RPMI8226 (cell line): ENCODE data around the gene HMG20A.

Source experiments
- DNase-seq: peaks from one replicate; pipeline ENCODE4 v3.0.0-alpha.2; 2015

HMG20A gene

GRCh38 chr15:77480859-77481633 lies 60.4 kb downstream of the HMG20A start:
- DNase-seq: no peak

DNA sequence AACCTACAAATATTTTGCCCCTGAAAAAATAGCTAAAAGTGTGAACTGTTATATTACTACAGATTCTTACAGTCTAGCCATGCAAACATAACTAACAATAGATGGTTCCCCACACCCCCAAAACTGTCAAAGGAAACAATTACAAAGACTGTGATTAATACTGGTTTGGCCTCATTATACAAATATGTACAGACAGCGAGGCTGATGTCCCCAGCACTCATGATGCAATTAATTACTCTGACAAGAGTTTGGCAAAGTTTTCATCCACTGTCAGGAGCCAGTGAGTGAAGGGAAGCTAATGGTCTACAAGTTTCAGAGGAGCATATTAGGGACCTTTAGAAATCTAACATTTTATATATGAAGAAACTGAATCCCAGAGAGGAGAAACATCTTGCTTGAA lies 61.0 kb downstream of the HMG20A start:
- DNase-seq: no peak

GRCh38 chr15:77482570-77482969 lies 61.9 kb downstream of the HMG20A start:
- no peak for DNase-seq

GRCh38 chr15:77483425-77484140 lies 62.9 kb downstream of the HMG20A start:
- no peak for DNase-seq

- no peak for DNase-seq
Measured at GRCh38 chr15:77484994-77485393, 64.3 kb downstream of the HMG20A start.

GRCh38 chr15:77486542-77487468 lies 66.1 kb downstream of the HMG20A start:
- DNase-seq: no peak

DNA sequence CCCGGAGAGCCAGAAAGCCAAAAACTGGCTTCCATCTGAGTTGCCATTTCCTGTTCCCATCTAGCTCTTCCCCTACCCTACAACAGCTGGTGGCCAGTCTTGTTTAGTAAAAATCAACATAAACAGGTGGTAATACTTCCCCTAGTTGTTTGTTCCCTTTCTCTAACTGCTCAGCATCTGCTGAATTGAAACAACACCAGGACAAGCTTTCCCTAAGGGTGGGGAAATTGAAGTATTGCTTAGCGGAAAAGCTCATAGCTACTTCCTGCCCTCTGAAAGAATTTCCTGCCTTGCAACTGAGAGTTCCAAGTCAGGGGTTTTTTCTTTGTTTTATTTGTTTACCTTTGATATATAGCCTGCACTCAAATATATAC lies 66.8 kb downstream of the HMG20A start:
- DNase-seq: no peak

- no peak for DNase-seq
Measured at GRCh38 chr15:77487888-77488287, 67.2 kb downstream of the HMG20A start.

GRCh38 chr15:77489647-77490046 lies 69.0 kb downstream of the HMG20A start:
- DNase-seq: no peak

- DNase-seq: no peak
Measured at GRCh38 chr15:77493324-77493907, 72.7 kb downstream of the HMG20A start.

DNA sequence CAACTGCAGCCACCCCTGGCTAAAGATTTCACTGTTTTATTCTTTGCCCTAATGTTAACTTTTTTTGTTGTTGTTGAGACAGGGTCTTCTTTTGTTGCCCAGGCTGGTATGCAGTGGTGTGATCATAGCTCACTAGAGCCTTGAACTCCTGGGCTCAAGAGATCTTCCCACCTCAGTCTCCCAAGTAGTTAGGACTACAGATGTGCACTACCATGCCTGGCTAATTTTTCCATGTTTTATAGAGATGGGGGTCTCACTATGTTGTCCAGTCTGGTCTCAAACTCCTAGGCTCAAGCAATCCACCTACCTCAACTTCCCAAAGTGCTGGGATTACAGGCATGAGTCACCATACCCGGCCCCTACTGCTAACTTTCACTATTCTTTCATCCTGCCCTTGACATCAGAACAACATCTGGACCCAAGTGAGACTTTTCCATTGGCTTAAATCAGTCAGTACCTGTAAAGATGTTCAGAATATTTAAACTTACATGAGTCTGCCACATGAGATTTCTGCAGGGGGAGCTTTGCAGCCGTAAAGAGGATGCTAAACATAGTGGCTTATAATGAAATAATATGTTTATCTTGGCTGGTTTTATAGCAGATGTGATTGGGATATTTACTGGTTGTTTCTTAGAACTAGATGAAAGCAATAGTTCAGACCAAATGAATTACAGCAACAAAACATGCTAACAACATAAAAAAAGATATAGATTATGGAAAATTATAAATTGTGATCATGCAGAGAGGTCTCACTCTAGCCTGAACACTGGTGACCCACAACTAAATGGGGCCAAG lies 73.6 kb downstream of the HMG20A start:
- no peak for DNase-seq

DNA sequence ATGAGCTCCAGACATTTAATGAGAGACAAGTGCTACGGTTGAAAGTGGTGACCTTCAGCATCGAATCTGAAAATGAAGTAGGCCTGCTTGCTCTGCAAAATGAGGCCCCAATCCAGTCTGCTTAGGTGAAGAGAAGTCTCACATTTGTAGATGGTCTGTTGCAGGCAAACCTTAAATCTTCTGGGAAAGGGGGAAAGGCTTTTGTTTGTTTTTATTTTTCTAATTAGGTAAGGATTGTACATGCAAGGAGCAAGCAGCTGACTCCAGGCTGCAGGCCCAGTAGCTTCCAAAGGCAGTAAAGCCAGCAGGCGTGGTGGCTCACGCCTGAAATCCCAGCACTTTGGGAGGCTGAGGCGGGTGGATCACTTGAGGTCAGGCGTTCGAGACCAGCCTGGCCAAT lies 74.3 kb downstream of the HMG20A start:
- no peak for DNase-seq

- no peak for DNase-seq
Measured at GRCh38 chr15:77495838-77496596, 75.3 kb downstream of the HMG20A start.

DNA sequence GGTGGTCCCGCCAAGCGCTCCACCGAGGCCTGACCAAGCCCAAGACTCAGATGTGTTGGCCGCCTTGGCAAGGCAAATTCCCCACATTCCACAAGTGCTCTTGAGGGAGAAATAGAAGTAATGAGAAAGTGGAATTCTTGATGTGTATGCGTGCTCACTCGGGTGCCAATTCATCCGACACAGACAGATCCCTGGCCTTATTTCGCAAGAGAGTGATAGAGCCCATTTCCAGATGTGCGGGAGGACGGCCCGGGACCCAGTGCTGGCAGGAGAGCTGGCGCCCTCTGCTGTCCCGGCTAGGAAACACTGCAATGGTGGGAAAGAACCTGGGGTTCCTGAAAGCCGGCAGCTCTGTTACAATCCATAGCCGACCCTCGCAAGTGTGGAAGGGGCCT lies 76.0 kb downstream of the HMG20A start:
- peak; percentile 79 for DNase-seq

- peak; percentile 52 for DNase-seq
Measured at GRCh38 chr15:77497110-77497737, 76.5 kb downstream of the HMG20A start.

DNA sequence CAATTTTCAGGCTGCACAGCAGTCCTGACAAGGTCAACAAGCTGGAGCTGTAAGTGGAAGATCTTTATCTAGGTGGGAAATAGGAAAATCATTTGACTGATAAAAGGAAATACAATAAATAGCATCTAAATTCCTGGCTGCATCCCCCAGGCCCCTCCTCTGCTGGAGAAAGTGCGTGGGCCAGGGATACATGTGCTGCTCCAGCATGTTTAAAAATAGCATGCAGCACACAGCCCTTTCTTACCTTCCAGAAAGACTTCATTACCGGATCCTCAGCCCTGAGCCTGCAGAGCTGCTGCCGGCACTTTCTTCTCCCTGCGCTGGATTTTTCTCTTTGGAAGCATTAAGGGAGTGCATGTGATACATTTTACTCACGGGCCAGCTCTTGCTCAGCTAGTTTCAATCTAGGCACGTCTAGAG lies 77.3 kb downstream of the HMG20A start:
- DNase-seq: no peak

DNA sequence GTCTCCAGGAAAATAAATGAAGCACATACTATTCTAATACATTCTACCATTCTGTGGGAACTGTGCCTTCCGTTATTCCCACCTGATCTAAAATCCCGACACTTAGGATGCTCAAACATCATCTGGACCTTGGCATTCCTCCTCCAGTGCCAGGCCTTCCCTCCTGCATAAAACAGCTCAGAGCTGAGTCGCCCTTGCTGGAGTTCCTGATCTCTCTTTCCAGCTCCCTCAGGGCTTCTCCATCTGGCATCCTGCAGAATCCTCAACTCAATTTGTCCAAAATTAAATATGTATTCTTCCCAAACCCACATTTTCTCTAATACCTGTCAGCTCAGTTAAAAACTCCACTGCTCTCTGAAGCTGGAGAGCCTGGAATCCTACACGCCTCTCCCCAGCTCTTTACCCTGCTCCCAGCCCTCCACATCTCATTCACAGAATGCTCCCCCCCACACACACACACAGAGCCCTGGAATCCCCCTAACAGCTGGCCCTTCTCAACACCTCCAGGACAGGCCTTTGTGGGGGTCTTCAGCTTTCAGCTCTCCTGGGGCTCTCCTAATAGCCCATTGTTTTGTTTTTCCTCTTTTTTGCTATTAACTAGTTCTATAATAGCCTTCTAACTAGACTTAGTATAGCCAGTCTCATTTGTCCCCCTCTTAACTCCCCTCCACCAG lies 78.5 kb downstream of the HMG20A start:
- DNase-seq: no peak

- no peak for DNase-seq
Measured at GRCh38 chr15:77500989-77501388, 80.3 kb downstream of the HMG20A start.

GRCh38 chr15:77502379-77503095 lies 81.8 kb downstream of the HMG20A start:
- no peak for DNase-seq

DNA sequence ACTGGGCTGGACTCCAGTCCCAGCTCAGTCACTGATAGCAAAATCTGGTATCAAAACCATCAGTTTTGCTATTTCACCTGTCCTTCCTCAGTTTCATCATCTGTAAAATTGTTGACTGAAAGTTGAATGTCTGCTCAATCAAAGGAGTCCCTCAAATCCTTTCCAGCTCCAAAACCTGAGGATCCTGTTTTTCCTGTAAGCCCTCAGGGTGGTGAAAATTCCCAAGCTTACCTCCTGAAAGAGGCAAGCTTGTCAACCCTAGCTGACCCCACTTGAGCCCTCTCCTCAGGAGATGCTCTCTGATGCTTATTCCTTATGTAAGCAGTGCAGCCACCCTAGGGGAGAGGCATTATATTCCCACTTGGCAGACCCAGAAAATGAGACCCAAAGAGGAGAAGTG lies 82.6 kb downstream of the HMG20A start:
- DNase-seq: no peak
